Measurements from ENCODE around the gene SNTG2.

DNA sequence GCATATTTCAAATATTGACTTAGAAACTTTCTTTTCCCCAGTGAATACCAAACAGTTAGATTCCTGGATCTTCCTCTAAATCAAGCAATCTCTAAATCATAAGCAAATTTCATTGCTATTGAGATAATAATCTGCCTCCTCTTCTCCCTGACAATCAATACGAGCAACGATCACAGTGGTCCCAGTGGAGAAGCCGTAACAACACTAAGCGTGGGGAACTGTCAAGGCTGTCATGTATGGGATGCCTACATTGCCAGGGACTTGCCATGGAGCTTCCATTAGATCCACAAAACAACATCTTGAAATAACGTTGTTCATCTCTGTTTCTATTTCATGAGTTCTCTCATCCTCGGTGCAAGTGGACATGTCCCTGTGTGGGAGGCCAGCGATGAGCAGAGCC is 61.3 kb downstream of the SNTG2 start:
- TF ChIP-seq POLR2A (IDR thresholded peaks at IDR 0.05) (no peak), EP300 (IDR thresholded peaks at IDR 0.05) (no peak)
- TF ChIP-seq, protein P1, sequence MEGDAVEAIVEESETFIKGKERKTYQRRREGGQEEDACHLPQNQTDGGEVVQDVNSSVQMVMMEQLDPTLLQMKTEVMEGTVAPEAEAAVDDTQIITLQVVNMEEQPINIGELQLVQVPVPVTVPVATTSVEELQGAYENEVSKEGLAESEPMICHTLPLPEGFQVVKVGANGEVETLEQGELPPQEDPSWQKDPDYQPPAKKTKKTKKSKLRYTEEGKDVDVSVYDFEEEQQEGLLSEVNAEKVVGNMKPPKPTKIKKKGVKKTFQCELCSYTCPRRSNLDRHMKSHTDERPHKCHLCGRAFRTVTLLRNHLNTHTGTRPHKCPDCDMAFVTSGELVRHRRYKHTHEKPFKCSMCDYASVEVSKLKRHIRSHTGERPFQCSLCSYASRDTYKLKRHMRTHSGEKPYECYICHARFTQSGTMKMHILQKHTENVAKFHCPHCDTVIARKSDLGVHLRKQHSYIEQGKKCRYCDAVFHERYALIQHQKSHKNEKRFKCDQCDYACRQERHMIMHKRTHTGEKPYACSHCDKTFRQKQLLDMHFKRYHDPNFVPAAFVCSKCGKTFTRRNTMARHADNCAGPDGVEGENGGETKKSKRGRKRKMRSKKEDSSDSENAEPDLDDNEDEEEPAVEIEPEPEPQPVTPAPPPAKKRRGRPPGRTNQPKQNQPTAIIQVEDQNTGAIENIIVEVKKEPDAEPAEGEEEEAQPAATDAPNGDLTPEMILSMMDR (IDR thresholded peaks at IDR 0.05), result no peak
